HEK293 (cell line): ENCODE data around the gene MORN3.

Experiments used
- CTCF ChIA-PET: fragments of 350-600 bp; formaldehyde crosslinking; extraction: SDS; loops from one replicate; lab custom pipeline; 2021; ENCODE audit warnings: antibody characterized with exemption; lab: Yijun Ruan, JAX
- POLR2A ChIA-PET: fragments of 300-600 bp; formaldehyde crosslinking; extraction: SDS; loops from one replicate; lab custom pipeline; 2020; ENCODE audit warnings: antibody characterized with exemption, inconsistent platforms; lab: Yijun Ruan, JAX
- H3K27ac ChIP-seq: fragments of 200-500 bp; sonication (Bioruptor generic); 2 replicates; pipeline ENCODE4 v1.5.1; 2014; ENCODE audit warnings: low read depth, low read length, control low read depth, inconsistent platforms; ENCODE audit errors: extremely low read depth
- H3K36me3 ChIP-seq, 2 experiments: fragments of 200-500 bp in 1 of 2; sonication (Bioruptor generic) in 1 of 2; 1 replicate in 1 of 2; 2 replicates in 1 of 2; pipeline ENCODE4 v1.5.1; 2014 to 2017; ENCODE audit warnings: inconsistent platforms in 2 of 2, low read length in 2 of 2; ENCODE audit not compliant: control insufficient read depth in 2 of 2, insufficient read depth in 1 of 2
- H3K4me1 ChIP-seq: fragments of 200-500 bp; sonication (Bioruptor generic); 2 replicates; pipeline ENCODE4 v1.5.1; 2014; ENCODE audit warnings: mild to moderate bottlenecking, low read length, inconsistent platforms; ENCODE audit not compliant: control insufficient read depth, insufficient read depth
- H3K4me3 ChIP-seq: 2 replicates; pipeline ENCODE4 v1.5.1; 2011; ENCODE audit warnings: low read depth, mild to moderate bottlenecking, control low read depth, low read length, moderate library complexity
- H3K9me3 ChIP-seq: fragments of 200-500 bp; sonication (Bioruptor generic); 2 replicates; pipeline ENCODE4 v1.5.1; 2014; ENCODE audit warnings: low read depth, low read length, inconsistent platforms; ENCODE audit not compliant: control insufficient read depth, insufficient read depth
- BCL11B ChIP-seq: fragments of 450-650 bp; formaldehyde crosslinking; IDR thresholded peaks from 2 replicates; pipeline ENCODE4 v1.5.1; 2016; ENCODE audit warnings: low read depth, missing biosample characterization, missing genetic modification characterization
- SP2 ChIP-seq: fragments of 450-650 bp; formaldehyde crosslinking; IDR thresholded peaks from 2 replicates; pipeline ENCODE4 v1.5.1; 2016; ENCODE audit warnings: missing biosample characterization, missing genetic modification characterization
- SP3 ChIP-seq: fragments of 450-650 bp; formaldehyde crosslinking; IDR thresholded peaks from 2 replicates; pipeline ENCODE4 v1.5.1; 2016; ENCODE audit warnings: missing biosample characterization, missing genetic modification characterization
- ZBTB11 ChIP-seq: fragments of 450-650 bp; formaldehyde crosslinking; conservative IDR thresholded peaks from 2 replicates; pipeline ENCODE4 v1.5.1; 2016; ENCODE audit warnings: low read depth, missing biosample characterization, missing genetic modification characterization
- ZNF132 ChIP-seq: fragments of 450-650 bp; formaldehyde crosslinking; IDR thresholded peaks from 2 replicates; pipeline ENCODE4 v1.5.1; 2017; ENCODE audit warnings: missing biosample characterization, missing genetic modification characterization, borderline replicate concordance
- ZNF155 ChIP-seq: fragments of 450-650 bp; formaldehyde crosslinking; IDR thresholded peaks from 2 replicates; pipeline ENCODE4 v1.5.1; 2016; ENCODE audit warnings: missing biosample characterization, missing genetic modification characterization
- ZNF26 ChIP-seq: fragments of 450-650 bp; formaldehyde crosslinking; IDR thresholded peaks from 2 replicates; pipeline ENCODE4 v1.5.1; 2016; ENCODE audit warnings: missing biosample characterization, missing genetic modification characterization
- ZNF280C ChIP-seq: fragments of 450-650 bp; formaldehyde crosslinking; IDR thresholded peaks from 2 replicates; pipeline ENCODE4 v1.5.1; 2016; ENCODE audit warnings: missing biosample characterization, missing genetic modification characterization
- ZNF341 ChIP-seq: fragments of 450-650 bp; formaldehyde crosslinking; IDR thresholded peaks from 2 replicates; pipeline ENCODE4; 2016; ENCODE audit warnings: low read depth, missing biosample characterization, missing genetic modification characterization
- ZNF404 ChIP-seq: fragments of 450-650 bp; formaldehyde crosslinking; IDR thresholded peaks from 2 replicates; pipeline ENCODE4 v1.5.1; 2017; ENCODE audit warnings: missing biosample characterization, missing genetic modification characterization
- ZNF488 ChIP-seq: fragments of 450-650 bp; formaldehyde crosslinking; IDR thresholded peaks from 2 replicates; pipeline ENCODE4 v1.5.1; 2016; ENCODE audit warnings: missing biosample characterization, missing genetic modification characterization
- ZNF623 ChIP-seq: fragments of 450-650 bp; formaldehyde crosslinking; IDR thresholded peaks from 2 replicates; pipeline ENCODE4 v1.5.1; 2016; ENCODE audit warnings: missing biosample characterization, missing genetic modification characterization
- ZNF639 ChIP-seq: fragments of 450-650 bp; formaldehyde crosslinking; IDR thresholded peaks from 2 replicates; pipeline ENCODE4 v1.5.1; 2016; ENCODE audit warnings: missing biosample characterization, missing genetic modification characterization
- ZNF654 ChIP-seq: fragments of 450-650 bp; formaldehyde crosslinking; IDR thresholded peaks from 2 replicates; pipeline ENCODE4 v1.5.1; 2016; ENCODE audit warnings: low read depth, missing biosample characterization, missing genetic modification characterization
- ZNF677 ChIP-seq: fragments of 450-650 bp; IDR thresholded peaks from 2 replicates; pipeline ENCODE4 v1.5.0; 2018; ENCODE audit warnings: missing biosample characterization, mild to moderate bottlenecking, missing genetic modification characterization, moderate library complexity
- ZNF837 ChIP-seq: fragments of 450-650 bp; formaldehyde crosslinking; IDR thresholded peaks from 2 replicates; pipeline ENCODE4 v1.5.1; 2016; ENCODE audit warnings: missing biosample characterization, missing genetic modification characterization
- ZXDB ChIP-seq: fragments of 450-650 bp; formaldehyde crosslinking; IDR thresholded peaks from 2 replicates; pipeline ENCODE4 v1.5.1; 2016; ENCODE audit warnings: missing biosample characterization, missing genetic modification characterization
- TF ChIP-seq, protein P1 (sequence below): sonication (generic); formaldehyde crosslinking; IDR thresholded peaks from 2 replicates; pipeline ENCODE4 v1.8.1; 2022; ENCODE audit warnings: mild to moderate bottlenecking, moderate library complexity, missing genetic modification reagents
- TF ChIP-seq, protein P2 (sequence below): fragments of 450-650 bp; formaldehyde crosslinking; IDR thresholded peaks from 2 replicates; pipeline ENCODE4 v1.5.1; 2016; ENCODE audit warnings: missing biosample characterization, missing genetic modification characterization, borderline replicate concordance
- TF ChIP-seq, protein P3 (sequence below): fragments of 450-650 bp; formaldehyde crosslinking; IDR thresholded peaks from 2 replicates; pipeline ENCODE4 v1.5.1; 2016; ENCODE audit warnings: missing biosample characterization, missing genetic modification characterization
- TF ChIP-seq, protein P4 (sequence below): fragments of 450-650 bp; formaldehyde crosslinking; IDR thresholded peaks from 2 replicates; pipeline ENCODE4 v1.5.1; 2016; ENCODE audit warnings: missing biosample characterization, missing genetic modification characterization

MORN3 gene

GRCh38 chr12:121613462-121613861, 56.0 kb downstream of the MORN3 start (continued):
- no peak for TF ChIP-seq ZNF341 (tag by site-specific recombination)

- CTCF ChIA-PET, result interaction anchor here (0.5 to 2.1 kb wide), 2 partner anchors 9 to 14 kb away, joined by 3 to 8 read pairs; no protein-coding TSS in a partner anchor
- Histone ChIP-seq H3K27ac (no peak overlapping the region), H3K9me3 (no peaks in the 10 kb centered on the region), H3K36me3 (no peaks in the 10 kb centered on the region), H3K4me3 (no peak overlapping the region), H3K4me1 (peaks cover 6% of the 10 kb centered on the region; the same call in 1 of the 2 replicates)
- POLR2A ChIA-PET, result no interaction called here
- TF ChIP-seq ZNF488 (tag by site-specific recombination) (no peak), ZNF404 (tag by site-specific recombination) (no peak), SP3 (tag by site-specific recombination) (peak; percentile 55), ZNF677 (tag by site-specific recombination) (no peak), SP2 (tag by site-specific recombination) (peak; percentile 36), ZNF280C (tag by site-specific recombination) (no peak), ZXDB (no peak), ZNF654 (no peak), ZNF639 (tag by site-specific recombination) (no peak), ZNF26 (tag by site-specific recombination) (no peak), ZNF132 (tag by site-specific recombination) (no peak), BCL11B (no peak), ZNF837 (tag by site-specific recombination) (no peak), ZNF623 (no peak), ZNF155 (no peak), ZBTB11 (no peak)
- TF ChIP-seq, protein P1, sequence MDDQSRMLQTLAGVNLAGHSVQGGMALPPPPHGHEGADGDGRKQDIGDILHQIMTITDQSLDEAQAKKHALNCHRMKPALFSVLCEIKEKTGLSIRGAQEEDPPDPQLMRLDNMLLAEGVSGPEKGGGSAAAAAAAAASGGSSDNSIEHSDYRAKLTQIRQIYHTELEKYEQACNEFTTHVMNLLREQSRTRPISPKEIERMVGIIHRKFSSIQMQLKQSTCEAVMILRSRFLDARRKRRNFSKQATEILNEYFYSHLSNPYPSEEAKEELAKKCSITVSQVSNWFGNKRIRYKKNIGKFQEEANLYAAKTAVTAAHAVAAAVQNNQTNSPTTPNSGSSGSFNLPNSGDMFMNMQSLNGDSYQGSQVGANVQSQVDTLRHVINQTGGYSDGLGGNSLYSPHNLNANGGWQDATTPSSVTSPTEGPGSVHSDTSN (CRISPR knock-in tag), result no peak
- TF ChIP-seq, protein P2, sequence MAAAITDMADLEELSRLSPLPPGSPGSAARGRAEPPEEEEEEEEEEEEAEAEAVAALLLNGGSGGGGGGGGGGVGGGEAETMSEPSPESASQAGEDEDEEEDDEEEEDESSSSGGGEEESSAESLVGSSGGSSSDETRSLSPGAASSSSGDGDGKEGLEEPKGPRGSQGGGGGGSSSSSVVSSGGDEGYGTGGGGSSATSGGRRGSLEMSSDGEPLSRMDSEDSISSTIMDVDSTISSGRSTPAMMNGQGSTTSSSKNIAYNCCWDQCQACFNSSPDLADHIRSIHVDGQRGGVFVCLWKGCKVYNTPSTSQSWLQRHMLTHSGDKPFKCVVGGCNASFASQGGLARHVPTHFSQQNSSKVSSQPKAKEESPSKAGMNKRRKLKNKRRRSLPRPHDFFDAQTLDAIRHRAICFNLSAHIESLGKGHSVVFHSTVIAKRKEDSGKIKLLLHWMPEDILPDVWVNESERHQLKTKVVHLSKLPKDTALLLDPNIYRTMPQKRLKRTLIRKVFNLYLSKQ (tag by site-specific recombination), result no peak
- TF ChIP-seq, protein P3, sequence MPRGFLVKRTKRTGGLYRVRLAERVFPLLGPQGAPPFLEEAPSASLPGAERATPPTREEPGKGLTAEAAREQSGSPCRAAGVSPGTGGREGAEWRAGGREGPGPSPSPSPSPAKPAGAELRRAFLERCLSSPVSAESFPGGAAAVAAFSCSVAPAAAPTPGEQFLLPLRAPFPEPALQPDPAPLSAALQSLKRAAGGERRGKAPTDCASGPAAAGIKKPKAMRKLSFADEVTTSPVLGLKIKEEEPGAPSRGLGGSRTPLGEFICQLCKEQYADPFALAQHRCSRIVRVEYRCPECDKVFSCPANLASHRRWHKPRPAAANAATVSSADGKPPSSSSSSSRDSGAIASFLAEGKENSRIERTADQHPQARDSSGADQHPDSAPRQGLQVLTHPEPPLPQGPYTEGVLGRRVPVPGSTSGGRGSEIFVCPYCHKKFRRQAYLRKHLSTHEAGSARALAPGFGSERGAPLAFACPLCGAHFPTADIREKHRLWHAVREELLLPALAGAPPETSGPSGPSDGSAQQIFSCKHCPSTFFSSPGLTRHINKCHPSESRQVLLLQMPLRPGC, result no peak
- TF ChIP-seq, protein P4, sequence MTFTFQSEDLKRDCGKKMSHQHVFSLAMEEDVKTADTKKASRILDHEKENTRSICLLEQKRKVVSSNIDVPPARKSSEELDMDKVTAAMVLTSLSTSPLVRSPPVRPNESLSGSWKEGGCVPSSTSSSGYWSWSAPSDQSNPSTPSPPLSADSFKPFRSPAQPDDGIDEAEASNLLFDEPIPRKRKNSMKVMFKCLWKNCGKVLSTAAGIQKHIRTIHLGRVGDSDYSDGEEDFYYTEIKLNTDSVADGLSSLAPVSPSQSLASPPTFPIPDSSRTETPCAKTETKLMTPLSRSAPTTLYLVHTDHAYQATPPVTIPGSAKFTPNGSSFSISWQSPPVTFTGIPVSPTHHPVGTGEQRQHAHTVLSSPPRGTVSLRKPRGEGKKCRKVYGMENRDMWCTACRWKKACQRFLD (tag by site-specific recombination), result no peak
Observed at GRCh38 chr12:121611306-121611705, 58.1 kb downstream of the MORN3 start.
